GM23338 (cell line): ENCODE results near the gene HJURP.

Experiments used
- CREB1 ChIP-seq: fragments of 250-450 bp; sonication (Bioruptor Pico); IDR thresholded peaks from 2 replicates; pipeline ENCODE4 v1.5.0; 2020; ENCODE audit warnings: low read depth, mild to moderate bottlenecking, moderate library complexity
- EZH2 ChIP-seq: fragments of 200-600 bp; sonication (generic); IDR thresholded peaks from one replicate; pipeline ENCODE4 v1.8.0; 2017; ENCODE audit warnings: antibody characterized with exemption, mild to moderate bottlenecking, low read depth; ENCODE audit not compliant: unreplicated experiment
- EZH2phosphoT487 ChIP-seq: fragments of 200-600 bp; sonication (generic); IDR thresholded peaks from one replicate; pipeline ENCODE4 v1.8.1; 2018; ENCODE audit warnings: antibody characterized with exemption; ENCODE audit not compliant: unreplicated experiment
- JUNB ChIP-seq: IDR thresholded peaks from one replicate; pipeline ENCODE4 v1.6.1; 2016; ENCODE audit warnings: antibody characterized with exemption; ENCODE audit not compliant: unreplicated experiment
- NANOG ChIP-seq: IDR thresholded peaks from 2 replicates; pipeline ENCODE4 v1.6.1; 2016; ENCODE audit warnings: antibody characterized with exemption, borderline replicate concordance
- POLR2AphosphoS5 ChIP-seq: IDR thresholded peaks from 2 replicates; pipeline ENCODE4 v1.6.1; 2016; ENCODE audit warnings: antibody characterized with exemption, low read depth
- STAT1 ChIP-seq: IDR thresholded peaks from one replicate; pipeline ENCODE4 v1.6.1; 2016; ENCODE audit warnings: antibody characterized with exemption; ENCODE audit not compliant: unreplicated experiment
- ZNF114 ChIP-seq: fragments of 250-450 bp; sonication (Bioruptor Pico); IDR thresholded peaks from 2 replicates; pipeline ENCODE4 v1.5.0; 2020; ENCODE audit warnings: mild to moderate bottlenecking, moderate library complexity
- TF ChIP-seq, protein P1 (sequence below), 2 experiments: fragments of 200-600 bp in 1 of 2; sonication (generic) in 1 of 2; conservative IDR thresholded peaks; 2 replicates each; pipeline versions ENCODE4 v1.5.1 to v1.6.1; 2016 to 2017; ENCODE audit warnings: antibody characterized with exemption in 2 of 2, low read depth in 2 of 2, mild to moderate bottlenecking in 2 of 2, moderate library complexity in 1 of 2
- TF ChIP-seq, protein P2 (sequence below): IDR thresholded peaks from one replicate; pipeline ENCODE4 v1.6.1; 2018; ENCODE audit warnings: antibody characterized with exemption; ENCODE audit not compliant: unreplicated experiment
- TF ChIP-seq, protein P3 (sequence below): IDR thresholded peaks from 2 replicates; pipeline ENCODE4 v1.6.1; 2016; ENCODE audit warnings: antibody characterized with exemption
- TF ChIP-seq, protein P4 (sequence below): fragments of 250-450 bp; sonication (Bioruptor Pico); IDR thresholded peaks from 2 replicates; pipeline ENCODE4 v1.5.0; 2020; ENCODE audit warnings: mild to moderate bottlenecking, moderate library complexity

DNA sequence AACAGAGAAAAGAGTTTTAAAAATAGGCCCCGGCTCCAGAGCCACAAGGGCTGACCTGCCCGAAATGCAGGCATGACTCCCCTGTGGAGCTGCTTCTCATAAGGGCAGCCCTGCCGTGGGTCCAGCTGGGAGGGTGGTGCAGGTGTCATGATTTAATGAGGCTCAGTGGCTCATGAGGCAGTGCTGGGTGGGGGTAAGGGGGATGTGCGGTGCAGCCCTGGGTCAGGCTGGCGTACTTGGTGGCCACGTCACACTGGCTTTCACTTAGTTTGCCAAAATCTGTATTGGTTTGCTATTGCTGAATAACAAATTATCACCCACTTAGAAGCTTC, 33.6 kb downstream of the HJURP start:
- TF ChIP-seq, protein P1, sequence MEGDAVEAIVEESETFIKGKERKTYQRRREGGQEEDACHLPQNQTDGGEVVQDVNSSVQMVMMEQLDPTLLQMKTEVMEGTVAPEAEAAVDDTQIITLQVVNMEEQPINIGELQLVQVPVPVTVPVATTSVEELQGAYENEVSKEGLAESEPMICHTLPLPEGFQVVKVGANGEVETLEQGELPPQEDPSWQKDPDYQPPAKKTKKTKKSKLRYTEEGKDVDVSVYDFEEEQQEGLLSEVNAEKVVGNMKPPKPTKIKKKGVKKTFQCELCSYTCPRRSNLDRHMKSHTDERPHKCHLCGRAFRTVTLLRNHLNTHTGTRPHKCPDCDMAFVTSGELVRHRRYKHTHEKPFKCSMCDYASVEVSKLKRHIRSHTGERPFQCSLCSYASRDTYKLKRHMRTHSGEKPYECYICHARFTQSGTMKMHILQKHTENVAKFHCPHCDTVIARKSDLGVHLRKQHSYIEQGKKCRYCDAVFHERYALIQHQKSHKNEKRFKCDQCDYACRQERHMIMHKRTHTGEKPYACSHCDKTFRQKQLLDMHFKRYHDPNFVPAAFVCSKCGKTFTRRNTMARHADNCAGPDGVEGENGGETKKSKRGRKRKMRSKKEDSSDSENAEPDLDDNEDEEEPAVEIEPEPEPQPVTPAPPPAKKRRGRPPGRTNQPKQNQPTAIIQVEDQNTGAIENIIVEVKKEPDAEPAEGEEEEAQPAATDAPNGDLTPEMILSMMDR (conservative IDR thresholded peaks at IDR 0.05; ENCODE audit: low read depth in 2 of 2), result no peak
- TF ChIP-seq POLR2AphosphoS5 (no peak), ZNF114 (CRISPR knock-in tag) (no peak), NANOG (no peak), JUNB (no peak), STAT1 (no peak), EZH2 (no peak), EZH2phosphoT487 (no peak), CREB1 (CRISPR knock-in tag) (no peak)
- TF ChIP-seq, protein P2, sequence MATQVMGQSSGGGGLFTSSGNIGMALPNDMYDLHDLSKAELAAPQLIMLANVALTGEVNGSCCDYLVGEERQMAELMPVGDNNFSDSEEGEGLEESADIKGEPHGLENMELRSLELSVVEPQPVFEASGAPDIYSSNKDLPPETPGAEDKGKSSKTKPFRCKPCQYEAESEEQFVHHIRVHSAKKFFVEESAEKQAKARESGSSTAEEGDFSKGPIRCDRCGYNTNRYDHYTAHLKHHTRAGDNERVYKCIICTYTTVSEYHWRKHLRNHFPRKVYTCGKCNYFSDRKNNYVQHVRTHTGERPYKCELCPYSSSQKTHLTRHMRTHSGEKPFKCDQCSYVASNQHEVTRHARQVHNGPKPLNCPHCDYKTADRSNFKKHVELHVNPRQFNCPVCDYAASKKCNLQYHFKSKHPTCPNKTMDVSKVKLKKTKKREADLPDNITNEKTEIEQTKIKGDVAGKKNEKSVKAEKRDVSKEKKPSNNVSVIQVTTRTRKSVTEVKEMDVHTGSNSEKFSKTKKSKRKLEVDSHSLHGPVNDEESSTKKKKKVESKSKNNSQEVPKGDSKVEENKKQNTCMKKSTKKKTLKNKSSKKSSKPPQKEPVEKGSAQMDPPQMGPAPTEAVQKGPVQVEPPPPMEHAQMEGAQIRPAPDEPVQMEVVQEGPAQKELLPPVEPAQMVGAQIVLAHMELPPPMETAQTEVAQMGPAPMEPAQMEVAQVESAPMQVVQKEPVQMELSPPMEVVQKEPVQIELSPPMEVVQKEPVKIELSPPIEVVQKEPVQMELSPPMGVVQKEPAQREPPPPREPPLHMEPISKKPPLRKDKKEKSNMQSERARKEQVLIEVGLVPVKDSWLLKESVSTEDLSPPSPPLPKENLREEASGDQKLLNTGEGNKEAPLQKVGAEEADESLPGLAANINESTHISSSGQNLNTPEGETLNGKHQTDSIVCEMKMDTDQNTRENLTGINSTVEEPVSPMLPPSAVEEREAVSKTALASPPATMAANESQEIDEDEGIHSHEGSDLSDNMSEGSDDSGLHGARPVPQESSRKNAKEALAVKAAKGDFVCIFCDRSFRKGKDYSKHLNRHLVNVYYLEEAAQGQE, result no peak
- TF ChIP-seq, protein P3, sequence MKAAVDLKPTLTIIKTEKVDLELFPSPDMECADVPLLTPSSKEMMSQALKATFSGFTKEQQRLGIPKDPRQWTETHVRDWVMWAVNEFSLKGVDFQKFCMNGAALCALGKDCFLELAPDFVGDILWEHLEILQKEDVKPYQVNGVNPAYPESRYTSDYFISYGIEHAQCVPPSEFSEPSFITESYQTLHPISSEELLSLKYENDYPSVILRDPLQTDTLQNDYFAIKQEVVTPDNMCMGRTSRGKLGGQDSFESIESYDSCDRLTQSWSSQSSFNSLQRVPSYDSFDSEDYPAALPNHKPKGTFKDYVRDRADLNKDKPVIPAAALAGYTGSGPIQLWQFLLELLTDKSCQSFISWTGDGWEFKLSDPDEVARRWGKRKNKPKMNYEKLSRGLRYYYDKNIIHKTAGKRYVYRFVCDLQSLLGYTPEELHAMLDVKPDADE, result no peak
- TF ChIP-seq, protein P4, sequence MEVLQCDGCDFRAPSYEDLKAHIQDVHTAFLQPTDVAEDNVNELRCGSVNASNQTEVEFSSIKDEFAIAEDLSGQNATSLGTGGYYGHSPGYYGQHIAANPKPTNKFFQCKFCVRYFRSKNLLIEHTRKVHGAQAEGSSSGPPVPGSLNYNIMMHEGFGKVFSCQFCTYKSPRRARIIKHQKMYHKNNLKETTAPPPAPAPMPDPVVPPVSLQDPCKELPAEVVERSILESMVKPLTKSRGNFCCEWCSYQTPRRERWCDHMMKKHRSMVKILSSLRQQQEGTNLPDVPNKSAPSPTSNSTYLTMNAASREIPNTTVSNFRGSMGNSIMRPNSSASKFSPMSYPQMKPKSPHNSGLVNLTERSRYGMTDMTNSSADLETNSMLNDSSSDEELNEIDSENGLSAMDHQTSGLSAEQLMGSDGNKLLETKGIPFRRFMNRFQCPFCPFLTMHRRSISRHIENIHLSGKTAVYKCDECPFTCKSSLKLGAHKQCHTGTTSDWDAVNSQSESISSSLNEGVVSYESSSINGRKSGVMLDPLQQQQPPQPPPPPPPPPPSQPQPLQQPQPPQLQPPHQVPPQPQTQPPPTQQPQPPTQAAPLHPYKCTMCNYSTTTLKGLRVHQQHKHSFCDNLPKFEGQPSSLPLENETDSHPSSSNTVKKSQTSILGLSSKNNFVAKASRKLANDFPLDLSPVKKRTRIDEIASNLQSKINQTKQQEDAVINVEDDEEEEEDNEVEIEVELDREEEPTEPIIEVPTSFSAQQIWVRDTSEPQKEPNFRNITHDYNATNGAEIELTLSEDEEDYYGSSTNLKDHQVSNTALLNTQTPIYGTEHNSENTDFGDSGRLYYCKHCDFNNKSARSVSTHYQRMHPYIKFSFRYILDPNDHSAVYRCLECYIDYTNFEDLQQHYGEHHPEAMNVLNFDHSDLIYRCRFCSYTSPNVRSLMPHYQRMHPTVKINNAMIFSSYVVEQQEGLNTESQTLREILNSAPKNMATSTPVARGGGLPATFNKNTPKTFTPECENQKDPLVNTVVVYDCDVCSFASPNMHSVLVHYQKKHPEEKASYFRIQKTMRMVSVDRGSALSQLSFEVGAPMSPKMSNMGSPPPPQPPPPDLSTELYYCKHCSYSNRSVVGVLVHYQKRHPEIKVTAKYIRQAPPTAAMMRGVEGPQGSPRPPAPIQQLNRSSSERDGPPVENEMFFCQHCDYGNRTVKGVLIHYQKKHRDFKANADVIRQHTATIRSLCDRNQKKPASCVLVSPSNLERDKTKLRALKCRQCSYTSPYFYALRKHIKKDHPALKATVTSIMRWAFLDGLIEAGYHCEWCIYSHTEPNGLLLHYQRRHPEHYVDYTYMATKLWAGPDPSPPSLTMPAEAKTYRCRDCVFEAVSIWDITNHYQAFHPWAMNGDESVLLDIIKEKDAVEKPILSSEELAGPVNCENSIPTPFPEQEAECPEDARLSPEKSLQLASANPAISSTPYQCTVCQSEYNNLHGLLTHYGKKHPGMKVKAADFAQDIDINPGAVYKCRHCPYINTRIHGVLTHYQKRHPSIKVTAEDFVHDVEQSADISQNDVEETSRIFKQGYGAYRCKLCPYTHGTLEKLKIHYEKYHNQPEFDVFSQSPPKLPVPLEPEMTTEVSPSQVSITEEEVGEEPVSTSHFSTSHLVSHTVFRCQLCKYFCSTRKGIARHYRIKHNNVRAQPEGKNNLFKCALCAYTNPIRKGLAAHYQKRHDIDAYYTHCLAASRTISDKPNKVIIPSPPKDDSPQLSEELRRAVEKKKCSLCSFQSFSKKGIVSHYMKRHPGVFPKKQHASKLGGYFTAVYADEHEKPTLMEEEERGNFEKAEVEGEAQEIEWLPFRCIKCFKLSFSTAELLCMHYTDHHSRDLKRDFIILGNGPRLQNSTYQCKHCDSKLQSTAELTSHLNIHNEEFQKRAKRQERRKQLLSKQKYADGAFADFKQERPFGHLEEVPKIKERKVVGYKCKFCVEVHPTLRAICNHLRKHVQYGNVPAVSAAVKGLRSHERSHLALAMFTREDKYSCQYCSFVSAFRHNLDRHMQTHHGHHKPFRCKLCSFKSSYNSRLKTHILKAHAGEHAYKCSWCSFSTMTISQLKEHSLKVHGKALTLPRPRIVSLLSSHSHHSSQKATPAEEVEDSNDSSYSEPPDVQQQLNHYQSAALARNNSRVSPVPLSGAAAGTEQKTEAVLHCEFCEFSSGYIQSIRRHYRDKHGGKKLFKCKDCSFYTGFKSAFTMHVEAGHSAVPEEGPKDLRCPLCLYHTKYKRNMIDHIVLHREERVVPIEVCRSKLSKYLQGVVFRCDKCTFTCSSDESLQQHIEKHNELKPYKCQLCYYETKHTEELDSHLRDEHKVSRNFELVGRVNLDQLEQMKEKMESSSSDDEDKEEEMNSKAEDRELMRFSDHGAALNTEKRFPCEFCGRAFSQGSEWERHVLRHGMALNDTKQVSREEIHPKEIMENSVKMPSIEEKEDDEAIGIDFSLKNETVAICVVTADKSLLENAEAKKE (CRISPR knock-in tag), result no peak
